ENCODE data around the gene TICAM1. TPM values are rescaled to one million over a fixed set of nuclear protein-coding genes. Genes with fewer than 3 reads are reported as not detected.
"Not testable (repeated sequence)": the region's sequence is repeated elsewhere in the genome, so short reads cannot be mapped to it uniquely, and the experiment has no call there.

TICAM1 gene
- total RNA-seq, 1 experiment from 2014 or later = 0.48 TPM

GRCh38 chr19:4792866-4793195, 38.7 kb downstream of the TICAM1 start:
- not testable (repeated sequence) for H3K4ac ChIP-seq (ENCODE audit: low read depth, low read length); H3K9ac ChIP-seq (ENCODE audit: extremely low read depth, insufficient read length, low read length); H3K23me2 ChIP-seq (ENCODE audit: insufficient read length, low read depth, low read length, poor library complexity, severe bottlenecking); H3K27ac ChIP-seq (ENCODE audit: insufficient read length, low read depth, low read length); H3K4me1 ChIP-seq (ENCODE audit: insufficient read depth, low read length); H3K14ac ChIP-seq (ENCODE audit: insufficient read depth, low read length); H3K79me1 ChIP-seq (ENCODE audit: insufficient read depth, low read depth, low read length, poor library complexity, severe bottlenecking); H3K79me2 ChIP-seq (ENCODE audit: insufficient read depth, low read length); H2BK20ac ChIP-seq (ENCODE audit: low read depth, low read length, poor library complexity, severe bottlenecking); H2AFZ ChIP-seq (ENCODE audit: low read length); H2BK15ac ChIP-seq (ENCODE audit: low read depth, low read length); H2AK5ac ChIP-seq (ENCODE audit: insufficient read length, low read length); H4K91ac ChIP-seq (ENCODE audit: insufficient read length, low read depth, low read length); H3K56ac ChIP-seq (ENCODE audit: insufficient read length, low read depth, low read length); H2BK5ac ChIP-seq (ENCODE audit: insufficient read length, low read length); H4K5ac ChIP-seq (ENCODE audit: insufficient read length, low read depth, low read length); H4K20me1 ChIP-seq (ENCODE audit: control insufficient read depth, insufficient read depth, insufficient read length); H3K18ac ChIP-seq (ENCODE audit: insufficient read length, low read depth, low read length); DNase-seq; H3T11ph ChIP-seq (ENCODE audit: low read length); H2BK120ac ChIP-seq (ENCODE audit: low read depth, low read length, poor library complexity, severe bottlenecking); H3K9me3 Mint-ChIP-seq; H3K27me3 Mint-ChIP-seq (ENCODE audit: low read depth); H3K27me3 ChIP-seq (ENCODE audit: insufficient read depth, low read length); H3K9me3 ChIP-seq (ENCODE audit: control insufficient read depth, low read depth, low read length); H3K23ac ChIP-seq (ENCODE audit: insufficient read length, low read depth, low read length); H4K8ac ChIP-seq (replicated peaks; ENCODE audit: insufficient read length, low read depth, low read length); H2BK12ac ChIP-seq (ENCODE audit: insufficient read length, low read depth, low read length)
- Mint-ChIP-seq H3K4me3 (peak overlapping the region; percentile 73 to 86), H3K36me3 (ENCODE audit: insufficient read depth in 1 of 3, low read depth in 3 of 3) (peaks cover 9 to 44% (median 42%) of the 10 kb centered on the region in 3 experiments; a peak in 6 of 7 replicates), H3K4me1 (peaks cover 2 to 12% of the 10 kb centered on the region in 2 experiments; a peak in 3 of 4 replicates), H3K27ac (peak overlapping the region in 1 of 3 experiments; percentile 93; a peak in 2 of 7 replicates)
- H3K4me2 ChIP-seq (ENCODE audit: insufficient read depth, insufficient read length, low read length) = peak overlapping the region; percentile 57
- no CpG with 5 or more reads among the region's 24 CpGs for WGBS (ENCODE audit: extremely low coverage, insufficient read length, low lambda C conversion rate)

GRCh38 chr19:4792019-4792865, 39.3 kb downstream of the TICAM1 start:
- H3T11ph ChIP-seq (ENCODE audit: low read length); H3K4ac ChIP-seq (ENCODE audit: low read depth, low read length); H3K56ac ChIP-seq (ENCODE audit: insufficient read length, low read depth, low read length); H3K23ac ChIP-seq (ENCODE audit: insufficient read length, low read depth, low read length); H3K27me3 Mint-ChIP-seq (ENCODE audit: low read depth); H4K20me1 ChIP-seq (ENCODE audit: control insufficient read depth, insufficient read depth, insufficient read length); H3K23me2 ChIP-seq (ENCODE audit: insufficient read length, low read depth, low read length, poor library complexity, severe bottlenecking); H4K91ac ChIP-seq (ENCODE audit: insufficient read length, low read depth, low read length); H3K27me3 ChIP-seq (ENCODE audit: insufficient read depth, low read length); H2BK12ac ChIP-seq (ENCODE audit: insufficient read length, low read depth, low read length); H3K9me3 ChIP-seq (ENCODE audit: control insufficient read depth, low read depth, low read length); H3K27ac ChIP-seq (ENCODE audit: insufficient read length, low read depth, low read length); H3K4me1 ChIP-seq (ENCODE audit: insufficient read depth, low read length); H3K79me2 ChIP-seq (ENCODE audit: insufficient read depth, low read length); H4K8ac ChIP-seq (replicated peaks; ENCODE audit: insufficient read length, low read depth, low read length); H2AK5ac ChIP-seq (ENCODE audit: insufficient read length, low read length); DNase-seq; H2AFZ ChIP-seq (ENCODE audit: low read length); H2BK120ac ChIP-seq (ENCODE audit: low read depth, low read length, poor library complexity, severe bottlenecking); H2BK5ac ChIP-seq (ENCODE audit: insufficient read length, low read length); H2BK15ac ChIP-seq (ENCODE audit: low read depth, low read length); H2BK20ac ChIP-seq (ENCODE audit: low read depth, low read length, poor library complexity, severe bottlenecking); H3K79me1 ChIP-seq (ENCODE audit: insufficient read depth, low read depth, low read length, poor library complexity, severe bottlenecking); H4K5ac ChIP-seq (ENCODE audit: insufficient read length, low read depth, low read length); H3K9me3 Mint-ChIP-seq: not testable (repeated sequence)
- peak overlapping the region; percentile 72; the same call in 1 of the 2 replicates for H3K14ac ChIP-seq (ENCODE audit: insufficient read depth, low read length)
- peak overlapping the region; percentile 85 for H3K9ac ChIP-seq (ENCODE audit: extremely low read depth, insufficient read length, low read length)
- Mint-ChIP-seq H3K4me1 (peaks cover 2 to 12% of the 10 kb centered on the region in 2 experiments; a peak in 3 of 4 replicates), H3K36me3 (ENCODE audit: insufficient read depth in 1 of 3, low read depth in 3 of 3) (peaks cover 9 to 44% (median 42%) of the 10 kb centered on the region in 3 experiments; a peak in 6 of 7 replicates), H3K27ac (peak overlapping the region in 1 of 3 experiments; percentile 93; a peak in 2 of 7 replicates), H3K4me3 (peak overlapping the region; percentile 73 to 86)
- H3K18ac ChIP-seq (ENCODE audit: insufficient read length, low read depth, low read length) = peak overlapping the region; percentile 69
- peak overlapping the region; percentile 57 for H3K4me2 ChIP-seq (ENCODE audit: insufficient read depth, insufficient read length, low read length)
- WGBS (ENCODE audit: extremely low coverage, insufficient read length, low lambda C conversion rate) = no CpG with 5 or more reads among the region's 75 CpGs
